WTC11 (cell line): ENCODE measurements around the gene KLHL40. TPM values are rescaled to one million over a fixed set of nuclear protein-coding genes. Genes with fewer than 3 reads are reported as not detected.

Experiments used
- ATAC-seq: fragments of 200-7000 bp; cut with Tn5 transposase; 2 replicates; pipeline ENCODE4 v1.10.0; 2021; ENCODE audit warnings: mild to moderate bottlenecking, moderate library complexity
- CTCF ChIA-PET: fragments of 300-600 bp; sonication (Branson Sonifier 250); formaldehyde crosslinking; loops from one replicate; lab custom pipeline; 2021; ENCODE audit warnings: antibody characterized with exemption; lab: Charles Lee
- POLR2A ChIA-PET: fragments of 350-600 bp; sonication (Branson Sonifier 250); formaldehyde crosslinking; loops from one replicate; lab custom pipeline; 2021; ENCODE audit warnings: antibody characterized with exemption; lab: Charles Lee
- DNase-seq: peaks from one replicate; pipeline ENCODE4 v3.0.0; 2021; ENCODE audit warnings: low spot score
- H3K27ac Mint-ChIP-seq: 2 replicates; pipeline ENCODE4 v1.8.0; 2021; ENCODE audit warnings: mixed read lengths
- H3K27me3 Mint-ChIP-seq: 2 replicates; pipeline ENCODE4 v1.8.0; 2021; ENCODE audit warnings: low read depth, mild to moderate bottlenecking, moderate library complexity, mixed read lengths
- H3K36me3 Mint-ChIP-seq: 2 replicates; pipeline ENCODE4 v1.8.0; 2021; ENCODE audit warnings: mixed read lengths
- H3K4me1 Mint-ChIP-seq: 2 replicates; pipeline ENCODE4 v1.8.0; 2022; ENCODE audit warnings: mixed read lengths
- H3K4me3 Mint-ChIP-seq: 2 replicates; pipeline ENCODE4 v1.8.0; 2021; ENCODE audit warnings: mild to moderate bottlenecking, moderate library complexity, mixed read lengths
- H3K9me3 Mint-ChIP-seq: 2 replicates; pipeline ENCODE4 v1.8.0; 2021; ENCODE audit warnings: mixed read lengths
- ATF1 ChIP-seq: sonication (generic); formaldehyde crosslinking; IDR thresholded peaks from 2 replicates; pipeline ENCODE4 v1.8.1; 2023; ENCODE audit warnings: mild to moderate bottlenecking, moderate library complexity, missing genetic modification reagents
- ATF2 ChIP-seq: sonication (generic); formaldehyde crosslinking; IDR thresholded peaks from 2 replicates; pipeline ENCODE4 v1.8.1; 2022; ENCODE audit warnings: low read depth, missing genetic modification reagents, borderline replicate concordance
- CBFB ChIP-seq: sonication (generic); formaldehyde crosslinking; IDR thresholded peaks from 2 replicates; pipeline ENCODE4 v1.8.1; 2022; ENCODE audit warnings: mild to moderate bottlenecking, low read depth, missing genetic modification reagents
- E2F1 ChIP-seq: sonication (generic); formaldehyde crosslinking; IDR thresholded peaks from 2 replicates; pipeline ENCODE4 v1.8.0; 2022; ENCODE audit warnings: mild to moderate bottlenecking, missing genetic modification reagents
- EMX1 ChIP-seq: fragments of 250-450 bp; sonication (Bioruptor Pico); IDR thresholded peaks from 2 replicates; pipeline ENCODE4 v1.8.0; 2021; ENCODE audit warnings: mild to moderate bottlenecking
- ERG ChIP-seq: fragments of 250-450 bp; sonication (Bioruptor Pico); IDR thresholded peaks from 2 replicates; pipeline ENCODE4 v1.8.0; 2021; ENCODE audit warnings: mild to moderate bottlenecking
- ETV6 ChIP-seq: sonication (generic); formaldehyde crosslinking; IDR thresholded peaks from 2 replicates; pipeline ENCODE4 v1.8.1; 2022; ENCODE audit warnings: mild to moderate bottlenecking, missing genetic modification reagents
- GTF2I ChIP-seq: fragments of 250-450 bp; sonication (Bioruptor Pico); conservative IDR thresholded peaks from 2 replicates; pipeline ENCODE4 v1.4.0; 2021; ENCODE audit warnings: mild to moderate bottlenecking
- MXD4 ChIP-seq: fragments of 250-450 bp; sonication (Bioruptor Pico); IDR thresholded peaks from 2 replicates; pipeline ENCODE4 v1.8.0; 2021; ENCODE audit warnings: mild to moderate bottlenecking, moderate library complexity, borderline replicate concordance
- NFYB ChIP-seq: sonication (generic); formaldehyde crosslinking; conservative IDR thresholded peaks from 2 replicates; pipeline ENCODE4 v1.8.0; 2022; ENCODE audit warnings: low read depth, missing genetic modification reagents
- RORB ChIP-seq: fragments of 250-450 bp; sonication (Bioruptor Pico); IDR thresholded peaks from 2 replicates; pipeline ENCODE4 v1.9.0; 2021; ENCODE audit warnings: mild to moderate bottlenecking
- SOX15 ChIP-seq: fragments of 250-450 bp; sonication (Bioruptor Pico); IDR thresholded peaks from 2 replicates; pipeline ENCODE4 v1.9.0; 2021; ENCODE audit warnings: mild to moderate bottlenecking
- TCF7 ChIP-seq: sonication (generic); formaldehyde crosslinking; IDR thresholded peaks from 2 replicates; pipeline ENCODE4 v1.8.0; 2022; ENCODE audit warnings: mild to moderate bottlenecking, low read depth, missing genetic modification reagents, moderate library complexity
- ZNF232 ChIP-seq: sonication (generic); formaldehyde crosslinking; IDR thresholded peaks from 2 replicates; pipeline ENCODE4 v1.8.0; 2022; ENCODE audit warnings: mild to moderate bottlenecking, missing genetic modification reagents
- ZNF423 ChIP-seq: fragments of 250-450 bp; sonication (Bioruptor Pico); IDR thresholded peaks from 2 replicates; pipeline ENCODE4 v2.1.2; 2022; ENCODE audit warnings: mild to moderate bottlenecking, moderate library complexity
- ZSCAN18 ChIP-seq: fragments of 250-450 bp; sonication (Bioruptor Pico); IDR thresholded peaks from 2 replicates; pipeline ENCODE4 v2.1.2; 2022; ENCODE audit warnings: mild to moderate bottlenecking, moderate library complexity
- total RNA-seq: library from RNA; stranded (reverse); gene quantifications from 3 replicates; pipeline ENCODE4 v1.2.3, GENCODE V29; 2021
- TF ChIP-seq, protein P1 (sequence below): sonication (generic); formaldehyde crosslinking; IDR thresholded peaks from 2 replicates; pipeline ENCODE4 v1.8.0; 2023; ENCODE audit warnings: missing genetic modification reagents, mild to moderate bottlenecking, borderline replicate concordance
- TF ChIP-seq, protein P2 (sequence below): sonication (generic); formaldehyde crosslinking; conservative IDR thresholded peaks from 2 replicates; pipeline ENCODE4 v1.8.1; 2022; ENCODE audit warnings: mild to moderate bottlenecking, missing genetic modification reagents
- TF ChIP-seq, protein P3 (sequence below): sonication (generic); formaldehyde crosslinking; IDR thresholded peaks from 2 replicates; pipeline ENCODE4 v1.8.1; 2022; ENCODE audit warnings: missing genetic modification reagents, borderline replicate concordance

The KLHL40 gene
- total RNA-seq, 1 experiment from 2014 or later: not detected

- no peak for TF ChIP-seq EMX1 (CRISPR knock-in tag)
- TF ChIP-seq, all 79 proteins: peak for 0
Observed at GRCh38 chr3:42692667-42693529, 7.6 kb downstream of the KLHL40 start (continued).

GRCh38 chr3:42693530-42693930, 8.2 kb downstream of the KLHL40 start:
- H3K27me3 Mint-ChIP-seq: peaks cover 3% of the 10 kb centered on the region; the same call in 1 of the 2 replicates
- H3K9me3 Mint-ChIP-seq: no peaks in the 10 kb centered on the region
- no peak overlapping the region for H3K27ac Mint-ChIP-seq
- TF ChIP-seq RORB: no peak
- TF ChIP-seq ZSCAN18 (CRISPR knock-in tag): no peak
- TF ChIP-seq ATF1 (CRISPR knock-in tag): no peak
- no peak for TF ChIP-seq GTF2I (CRISPR knock-in tag)
- TF ChIP-seq ERG (CRISPR knock-in tag): no peak
- TF ChIP-seq, protein P1, sequence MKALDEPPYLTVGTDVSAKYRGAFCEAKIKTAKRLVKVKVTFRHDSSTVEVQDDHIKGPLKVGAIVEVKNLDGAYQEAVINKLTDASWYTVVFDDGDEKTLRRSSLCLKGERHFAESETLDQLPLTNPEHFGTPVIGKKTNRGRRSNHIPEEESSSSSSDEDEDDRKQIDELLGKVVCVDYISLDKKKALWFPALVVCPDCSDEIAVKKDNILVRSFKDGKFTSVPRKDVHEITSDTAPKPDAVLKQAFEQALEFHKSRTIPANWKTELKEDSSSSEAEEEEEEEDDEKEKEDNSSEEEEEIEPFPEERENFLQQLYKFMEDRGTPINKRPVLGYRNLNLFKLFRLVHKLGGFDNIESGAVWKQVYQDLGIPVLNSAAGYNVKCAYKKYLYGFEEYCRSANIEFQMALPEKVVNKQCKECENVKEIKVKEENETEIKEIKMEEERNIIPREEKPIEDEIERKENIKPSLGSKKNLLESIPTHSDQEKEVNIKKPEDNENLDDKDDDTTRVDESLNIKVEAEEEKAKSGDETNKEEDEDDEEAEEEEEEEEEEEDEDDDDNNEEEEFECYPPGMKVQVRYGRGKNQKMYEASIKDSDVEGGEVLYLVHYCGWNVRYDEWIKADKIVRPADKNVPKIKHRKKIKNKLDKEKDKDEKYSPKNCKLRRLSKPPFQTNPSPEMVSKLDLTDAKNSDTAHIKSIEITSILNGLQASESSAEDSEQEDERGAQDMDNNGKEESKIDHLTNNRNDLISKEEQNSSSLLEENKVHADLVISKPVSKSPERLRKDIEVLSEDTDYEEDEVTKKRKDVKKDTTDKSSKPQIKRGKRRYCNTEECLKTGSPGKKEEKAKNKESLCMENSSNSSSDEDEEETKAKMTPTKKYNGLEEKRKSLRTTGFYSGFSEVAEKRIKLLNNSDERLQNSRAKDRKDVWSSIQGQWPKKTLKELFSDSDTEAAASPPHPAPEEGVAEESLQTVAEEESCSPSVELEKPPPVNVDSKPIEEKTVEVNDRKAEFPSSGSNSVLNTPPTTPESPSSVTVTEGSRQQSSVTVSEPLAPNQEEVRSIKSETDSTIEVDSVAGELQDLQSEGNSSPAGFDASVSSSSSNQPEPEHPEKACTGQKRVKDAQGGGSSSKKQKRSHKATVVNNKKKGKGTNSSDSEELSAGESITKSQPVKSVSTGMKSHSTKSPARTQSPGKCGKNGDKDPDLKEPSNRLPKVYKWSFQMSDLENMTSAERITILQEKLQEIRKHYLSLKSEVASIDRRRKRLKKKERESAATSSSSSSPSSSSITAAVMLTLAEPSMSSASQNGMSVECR (CRISPR knock-in tag): no peak
- no peak for TF ChIP-seq TCF7
- no peak for TF ChIP-seq ATF2 (CRISPR knock-in tag)
- TF ChIP-seq EMX1 (CRISPR knock-in tag): no peak
- no peak for TF ChIP-seq CBFB
- DNase-seq: no peak
- ATAC-seq: no peak
- no peaks in the 10 kb centered on the region for H3K36me3 Mint-ChIP-seq
- CTCF ChIA-PET: interaction anchor here (0.8 kb wide), 1 partner anchor 18 kb away, joined by 3 read pairs; no protein-coding TSS in a partner anchor
- no peak overlapping the region for H3K4me3 Mint-ChIP-seq
- POLR2A ChIA-PET: no interaction called here
- H3K4me1 Mint-ChIP-seq: peaks cover 16% of the 10 kb centered on the region

- H3K36me3 Mint-ChIP-seq: no peaks in the 10 kb centered on the region
- H3K4me3 Mint-ChIP-seq: no peak overlapping the region
- DNase-seq (no peak), ATAC-seq (no peak)
- peaks cover 8% of the 10 kb centered on the region for H3K4me1 Mint-ChIP-seq
- peaks cover 3% of the 10 kb centered on the region; the same call in 1 of the 2 replicates for H3K27me3 Mint-ChIP-seq
- H3K9me3 Mint-ChIP-seq: no peaks in the 10 kb centered on the region
- ChIA-PET CTCF (no interaction called here), POLR2A (no interaction called here)
- H3K27ac Mint-ChIP-seq: no peak overlapping the region
- TF ChIP-seq, protein P2, sequence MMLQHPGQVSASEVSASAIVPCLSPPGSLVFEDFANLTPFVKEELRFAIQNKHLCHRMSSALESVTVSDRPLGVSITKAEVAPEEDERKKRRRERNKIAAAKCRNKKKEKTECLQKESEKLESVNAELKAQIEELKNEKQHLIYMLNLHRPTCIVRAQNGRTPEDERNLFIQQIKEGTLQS (CRISPR knock-in tag): no peak
- no peak for TF ChIP-seq ETV6 (CRISPR knock-in tag)
- no peak for TF ChIP-seq MXD4 (CRISPR knock-in tag)
- no peak for TF ChIP-seq ERG (CRISPR knock-in tag)
- no peak for TF ChIP-seq ZNF232
- TF ChIP-seq SOX15 (CRISPR knock-in tag): no peak
- TF ChIP-seq NFYB (CRISPR knock-in tag): no peak
- TF ChIP-seq, protein P3, sequence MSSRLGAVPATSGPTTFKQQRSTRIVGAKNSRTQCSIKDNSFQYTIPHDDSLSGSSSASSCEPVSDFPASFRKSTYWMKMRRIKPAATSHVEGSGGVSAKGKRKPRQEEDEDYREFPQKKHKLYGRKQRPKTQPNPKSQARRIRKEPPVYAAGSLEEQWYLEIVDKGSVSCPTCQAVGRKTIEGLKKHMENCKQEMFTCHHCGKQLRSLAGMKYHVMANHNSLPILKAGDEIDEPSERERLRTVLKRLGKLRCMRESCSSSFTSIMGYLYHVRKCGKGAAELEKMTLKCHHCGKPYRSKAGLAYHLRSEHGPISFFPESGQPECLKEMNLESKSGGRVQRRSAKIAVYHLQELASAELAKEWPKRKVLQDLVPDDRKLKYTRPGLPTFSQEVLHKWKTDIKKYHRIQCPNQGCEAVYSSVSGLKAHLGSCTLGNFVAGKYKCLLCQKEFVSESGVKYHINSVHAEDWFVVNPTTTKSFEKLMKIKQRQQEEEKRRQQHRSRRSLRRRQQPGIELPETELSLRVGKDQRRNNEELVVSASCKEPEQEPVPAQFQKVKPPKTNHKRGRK: no peak
- no peak for TF ChIP-seq ZNF423 (CRISPR knock-in tag)
- TF ChIP-seq E2F1 (CRISPR knock-in tag): no peak
Observed at GRCh38 chr3:42694366-42694765, 9.0 kb downstream of the KLHL40 start.
